ENCODE results near the gene CD99L2.

GRCh38 chrX:150773634-150774033 lies 124.8 kb downstream of the CD99L2 start:
- TF ChIP-seq CTCF (IDR thresholded peaks at IDR 0.05; ENCODE audit: poor library complexity, severe bottlenecking) (no peak), EP300 (conservative IDR thresholded peaks at IDR 0.05; ENCODE audit: poor library complexity, severe bottlenecking) (no peak), TAF1 (IDR thresholded peaks at IDR 0.05; ENCODE audit: low read depth) (no peak), POLR2AphosphoS5 (IDR thresholded peaks at IDR 0.05) (no peak), EZH2 (IDR thresholded peaks at IDR 0.05; ENCODE audit: borderline replicate concordance, insufficient read depth, low read length, poor library complexity, severe bottlenecking) (no peak), SMC3 (conservative IDR thresholded peaks at IDR 0.05; ENCODE audit: poor library complexity) (no peak)
- TF ChIP-seq, protein P1, sequence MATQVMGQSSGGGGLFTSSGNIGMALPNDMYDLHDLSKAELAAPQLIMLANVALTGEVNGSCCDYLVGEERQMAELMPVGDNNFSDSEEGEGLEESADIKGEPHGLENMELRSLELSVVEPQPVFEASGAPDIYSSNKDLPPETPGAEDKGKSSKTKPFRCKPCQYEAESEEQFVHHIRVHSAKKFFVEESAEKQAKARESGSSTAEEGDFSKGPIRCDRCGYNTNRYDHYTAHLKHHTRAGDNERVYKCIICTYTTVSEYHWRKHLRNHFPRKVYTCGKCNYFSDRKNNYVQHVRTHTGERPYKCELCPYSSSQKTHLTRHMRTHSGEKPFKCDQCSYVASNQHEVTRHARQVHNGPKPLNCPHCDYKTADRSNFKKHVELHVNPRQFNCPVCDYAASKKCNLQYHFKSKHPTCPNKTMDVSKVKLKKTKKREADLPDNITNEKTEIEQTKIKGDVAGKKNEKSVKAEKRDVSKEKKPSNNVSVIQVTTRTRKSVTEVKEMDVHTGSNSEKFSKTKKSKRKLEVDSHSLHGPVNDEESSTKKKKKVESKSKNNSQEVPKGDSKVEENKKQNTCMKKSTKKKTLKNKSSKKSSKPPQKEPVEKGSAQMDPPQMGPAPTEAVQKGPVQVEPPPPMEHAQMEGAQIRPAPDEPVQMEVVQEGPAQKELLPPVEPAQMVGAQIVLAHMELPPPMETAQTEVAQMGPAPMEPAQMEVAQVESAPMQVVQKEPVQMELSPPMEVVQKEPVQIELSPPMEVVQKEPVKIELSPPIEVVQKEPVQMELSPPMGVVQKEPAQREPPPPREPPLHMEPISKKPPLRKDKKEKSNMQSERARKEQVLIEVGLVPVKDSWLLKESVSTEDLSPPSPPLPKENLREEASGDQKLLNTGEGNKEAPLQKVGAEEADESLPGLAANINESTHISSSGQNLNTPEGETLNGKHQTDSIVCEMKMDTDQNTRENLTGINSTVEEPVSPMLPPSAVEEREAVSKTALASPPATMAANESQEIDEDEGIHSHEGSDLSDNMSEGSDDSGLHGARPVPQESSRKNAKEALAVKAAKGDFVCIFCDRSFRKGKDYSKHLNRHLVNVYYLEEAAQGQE (IDR thresholded peaks at IDR 0.05; ENCODE audit: borderline replicate concordance): no peak
